HCT116 (cell line): Measurements from ENCODE around the gene RACGAP1. TPM values are rescaled to one million over a fixed set of nuclear protein-coding genes. Genes with fewer than 3 reads are reported as not detected.

Source experiments
- ATAC-seq: fragments of 200-7000 bp; cut with Tn5 transposase; 2 replicates; pipeline ENCODE4 v1.9.1; 2020; ENCODE audit warnings: mild to moderate bottlenecking, moderate library complexity
- BruUV-seq: library from RNA; stranded (reverse); fragments of 400-500 nt; replicated peaks from 2 replicates; lab custom pipeline; 2021; lab: Mats Ljungman, UMichigan
- CTCF ChIA-PET: fragments of 300-600 bp; sonication (Branson Sonifier 250); formaldehyde crosslinking; loops from one replicate; lab custom pipeline; 2021; ENCODE audit warnings: antibody characterized with exemption; lab: Charles Lee
- POLR2A ChIA-PET: fragments of 300-600, 350-600 bp; sonication (Branson Sonifier 250); formaldehyde crosslinking; loops from one replicate; lab custom pipeline; 2021; ENCODE audit warnings: antibody characterized with exemption; lab: Charles Lee
- RAD21 ChIA-PET, 2 experiments: fragments of 300-600 bp; sonication (Branson Sonifier 250); formaldehyde crosslinking; loops; one replicate each; lab custom pipeline; 2023; ENCODE audit warnings: low total read pairs in 2 of 2; ENCODE audit not compliant: uncharacterized antibody in 2 of 2, unreplicated experiment in 2 of 2, low non-redundant PET in 1 of 2; lab: Charles Lee
- DNase-seq: peaks from one replicate; pipeline ENCODE4 v3.0.0-alpha.2; 2010; ENCODE audit warnings: low read depth, low spot score
- H2AFZ ChIP-seq: fragments of 200-600 bp; shearing (Covaris generic), sonication (generic); 2 replicates; pipeline ENCODE4 v1.6.1; 2017; ENCODE audit warnings: low read depth, mixed run types, mixed read lengths, antibody characterized with exemption, low read length; ENCODE audit not compliant: poor library complexity, severe bottlenecking
- H3K27ac ChIP-seq: 2 replicates; pipeline ENCODE4 v1.5.1; 2012; ENCODE audit warnings: low read depth, low read length
- H3K27me3 ChIP-seq: fragments of 200-600 bp; sonication (generic); 2 replicates; pipeline ENCODE4 v1.6.1; 2016; ENCODE audit warnings: mixed run types, low read length, mixed read lengths; ENCODE audit not compliant: insufficient read depth
- H3K36me3 ChIP-seq, 2 experiments: fragments of 200-500 bp in 1 of 2; fragments of 200-600 bp in 1 of 2; sonication (Bioruptor generic) in 1 of 2; sonication (generic) in 1 of 2; 2 replicates each; pipeline versions ENCODE4 v1.5.1 to v1.6.1; 2014 to 2016; ENCODE audit warnings: low read length in 2 of 2, inconsistent platforms in 1 of 2, mixed read lengths in 1 of 2, mixed run types in 1 of 2; ENCODE audit not compliant: insufficient read depth in 2 of 2, control insufficient read depth in 1 of 2
- H3K4me1 ChIP-seq, 2 experiments: fragments of 200-600 bp in 1 of 2; sonication (generic) in 1 of 2; 2 replicates each; pipeline versions ENCODE4 v1.5.1 to v1.6.1; 2012 to 2017; ENCODE audit warnings: low read length in 2 of 2, inconsistent platforms in 1 of 2, mild to moderate bottlenecking in 1 of 2, mixed read lengths in 1 of 2, mixed run types in 1 of 2, moderate library complexity in 1 of 2; ENCODE audit not compliant: insufficient read depth in 2 of 2, control insufficient read depth in 1 of 2
- H3K4me2 ChIP-seq: fragments of 200-600 bp; sonication (generic); 2 replicates; pipeline ENCODE4 v1.6.1; 2017; ENCODE audit warnings: mixed run types, low read length, mixed read lengths
- H3K4me3 ChIP-seq, 2 experiments: fragments of 200-600 bp in 1 of 2; sonication (generic) in 1 of 2; replicated peaks in 1 of 2; 2 replicates each; pipeline ENCODE4 v1.5.1; 2011 to 2016; ENCODE audit warnings: low read length in 2 of 2, control low read depth in 1 of 2, low read depth in 1 of 2, mild to moderate bottlenecking in 1 of 2, mixed read lengths in 1 of 2, mixed run types in 1 of 2
- H3K79me2 ChIP-seq: fragments of 200-600 bp; sonication (generic); 2 replicates; pipeline ENCODE4 v1.6.1; 2017; ENCODE audit warnings: mild to moderate bottlenecking, mixed run types, low read length, moderate library complexity, mixed read lengths; ENCODE audit not compliant: insufficient read depth
- H3K9ac ChIP-seq: fragments of 200-600 bp; sonication (generic); 2 replicates; pipeline ENCODE4 v1.6.1; 2016; ENCODE audit warnings: low read length, mixed read lengths
- H3K9me2 ChIP-seq: fragments of 200-600 bp; sonication (generic), shearing (Covaris generic); 2 replicates; pipeline ENCODE4 v1.6.1; 2017; ENCODE audit warnings: mixed run types, mild to moderate bottlenecking, moderate library complexity; ENCODE audit not compliant: insufficient read depth
- H3K9me3 ChIP-seq, 2 experiments: fragments of 200-500 bp in 1 of 2; fragments of 200-600 bp in 1 of 2; sonication (Bioruptor generic) in 1 of 2; sonication (generic) in 1 of 2; 2 replicates each; pipeline ENCODE4 v1.6.1; 2014 to 2017; ENCODE audit warnings: low read length in 2 of 2, mixed read lengths in 2 of 2, inconsistent platforms in 1 of 2, low read depth in 1 of 2, mild to moderate bottlenecking in 1 of 2, mixed run types in 1 of 2, moderate library complexity in 1 of 2; ENCODE audit not compliant: control insufficient read depth in 1 of 2, insufficient read depth in 1 of 2
- H4K20me1 ChIP-seq: fragments of 200-600 bp; sonication (generic), shearing (Covaris generic); 2 replicates; pipeline ENCODE4 v1.6.1; 2017; ENCODE audit warnings: mixed run types, mild to moderate bottlenecking, moderate library complexity; ENCODE audit not compliant: insufficient read depth
- EGR1 ChIP-seq: IDR thresholded peaks from 2 replicates; pipeline ENCODE4 v1.6.1; 2012; ENCODE audit warnings: low read depth
- ELF1 ChIP-seq: IDR thresholded peaks from 2 replicates; pipeline ENCODE4 v1.6.1; 2012; ENCODE audit warnings: low read depth, borderline replicate concordance
- EZH2phosphoT487 ChIP-seq: fragments of 200-600 bp; IDR thresholded peaks from 2 replicates; pipeline ENCODE4 v1.6.1; 2018; ENCODE audit warnings: antibody characterized with exemption, borderline replicate concordance
- POLR2A ChIP-seq: IDR thresholded peaks from 2 replicates; pipeline ENCODE4 v1.7.0; 2011; ENCODE audit warnings: borderline replicate concordance; ENCODE audit not compliant: insufficient read depth, insufficient read length; ENCODE audit errors: extremely low read depth
- SRF ChIP-seq: IDR thresholded peaks from 2 replicates; pipeline ENCODE4 v1.6.1; 2012; ENCODE audit warnings: low read depth
- TCF7L2 ChIP-seq: IDR thresholded peaks from 2 replicates; pipeline ENCODE4 v1.7.0; 2011; ENCODE audit warnings: borderline replicate concordance, inconsistent platforms; ENCODE audit not compliant: insufficient read depth, insufficient read length; ENCODE audit errors: extremely low read depth
- YY1 ChIP-seq: IDR thresholded peaks from 2 replicates; pipeline ENCODE4 v1.6.1; 2011; ENCODE audit warnings: low read length, low read depth, moderate library complexity, mild to moderate bottlenecking; ENCODE audit not compliant: insufficient replicate concordance; ENCODE audit errors: extremely low read depth
- ZFX ChIP-seq: fragments of 450-650 bp; IDR thresholded peaks from 2 replicates; pipeline ENCODE4 v1.6.1; 2017
- intact Hi-C: fragments of 100-400 bp; cut with micrococcal nuclease; formaldehyde crosslinking; loops from 2 replicates; pipeline ENCODE4 v1.10.0; 2022
- total RNA-seq: library from RNA; stranded (reverse); gene quantifications from one replicate; pipeline ENCODE4 v1.2.1, GENCODE V29; 2021; ENCODE audit not compliant: unreplicated experiment
- TF ChIP-seq, protein P1 (sequence below): IDR thresholded peaks from 2 replicates; pipeline ENCODE4 v1.6.1; 2011; ENCODE audit warnings: mild to moderate bottlenecking, low read length, moderate library complexity; ENCODE audit not compliant: insufficient replicate concordance; ENCODE audit errors: extremely low read depth
- TF ChIP-seq, protein P2 (sequence below): IDR thresholded peaks from 2 replicates; pipeline ENCODE4 v1.6.1; 2012; ENCODE audit warnings: low read depth
- TF ChIP-seq, protein P3 (sequence below), 3 experiments: fragments of 200-600 bp in 1 of 3; sonication (generic) in 1 of 3; IDR thresholded peaks in 2 of 3; conservative IDR thresholded peaks in 1 of 3; 2 replicates each; pipeline ENCODE4 v1.5.1; 2012 to 2017; ENCODE audit warnings: low read depth in 2 of 3, low read length in 2 of 3, antibody characterized with exemption in 1 of 3, borderline replicate concordance in 1 of 3, control low read depth in 1 of 3, mild to moderate bottlenecking in 1 of 3, mixed read lengths in 1 of 3, mixed run types in 1 of 3, moderate library complexity in 1 of 3; ENCODE audit not compliant: insufficient read depth in 1 of 3

Gene RACGAP1
- total RNA-seq, 1 experiment from 2014 or later = 147 TPM

DNA sequence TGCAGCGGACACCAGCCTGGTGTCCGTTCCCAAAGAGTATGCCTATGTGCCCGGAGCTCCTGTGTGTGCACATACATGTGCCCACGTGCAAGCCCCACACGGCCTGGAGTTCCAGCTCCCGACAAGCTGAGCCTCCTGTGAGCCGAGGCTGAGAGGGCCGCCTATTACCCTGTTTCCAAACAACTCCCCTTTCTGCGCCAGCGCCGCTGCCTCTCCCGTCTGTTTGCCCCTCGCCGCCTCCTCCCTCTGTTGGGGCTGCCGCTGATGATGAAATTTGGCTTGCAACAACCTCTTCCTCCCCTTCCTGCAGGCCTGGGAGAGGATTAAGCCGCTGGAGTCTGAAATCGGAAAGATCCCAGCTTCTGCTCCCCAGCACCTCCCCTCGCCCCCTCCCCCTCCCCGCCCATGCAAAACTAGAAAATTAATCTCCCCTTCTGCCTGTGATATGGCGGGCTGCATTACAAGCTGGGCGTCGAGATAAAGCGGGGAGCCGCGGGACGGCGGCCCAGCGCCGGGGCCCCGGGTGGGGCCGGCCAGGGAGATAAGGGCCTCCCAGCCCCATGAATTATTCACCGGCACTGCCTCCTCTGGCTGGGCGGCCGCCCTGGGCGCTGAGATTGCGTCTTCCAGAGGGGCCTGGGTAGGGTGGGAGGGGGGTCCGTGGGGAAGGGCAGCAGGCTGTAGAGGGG, 25.3 kb upstream of the RACGAP1 start:
- RAD21 ChIA-PET = no interaction called here
- POLR2A ChIA-PET = no interaction called here
- no TSS peak for BruUV-seq
- Histone ChIP-seq H3K4me1 (peaks cover under 1 to 3% of the 10 kb centered on the region in 2 experiments; a peak in 3 of 4 replicates), H3K27me3 (no peaks in the 10 kb centered on the region; the same call in 1 of the 2 replicates), H2AFZ (no peak overlapping the region), H4K20me1 (no peaks in the 10 kb centered on the region), H3K4me3 (no peak overlapping the region), H3K4me2 (no peak overlapping the region), H3K9me3 (no peaks in the 10 kb centered on the region), H3K9ac (no peak overlapping the region), H3K79me2 (no peaks in the 10 kb centered on the region), H3K27ac (no peak overlapping the region), H3K9me2 (no peaks in the 10 kb centered on the region), H3K36me3 (no peaks in the 10 kb centered on the region)
- intact Hi-C loops = no loop called here
- ATAC-seq = no peak
- TF ChIP-seq, protein P1, sequence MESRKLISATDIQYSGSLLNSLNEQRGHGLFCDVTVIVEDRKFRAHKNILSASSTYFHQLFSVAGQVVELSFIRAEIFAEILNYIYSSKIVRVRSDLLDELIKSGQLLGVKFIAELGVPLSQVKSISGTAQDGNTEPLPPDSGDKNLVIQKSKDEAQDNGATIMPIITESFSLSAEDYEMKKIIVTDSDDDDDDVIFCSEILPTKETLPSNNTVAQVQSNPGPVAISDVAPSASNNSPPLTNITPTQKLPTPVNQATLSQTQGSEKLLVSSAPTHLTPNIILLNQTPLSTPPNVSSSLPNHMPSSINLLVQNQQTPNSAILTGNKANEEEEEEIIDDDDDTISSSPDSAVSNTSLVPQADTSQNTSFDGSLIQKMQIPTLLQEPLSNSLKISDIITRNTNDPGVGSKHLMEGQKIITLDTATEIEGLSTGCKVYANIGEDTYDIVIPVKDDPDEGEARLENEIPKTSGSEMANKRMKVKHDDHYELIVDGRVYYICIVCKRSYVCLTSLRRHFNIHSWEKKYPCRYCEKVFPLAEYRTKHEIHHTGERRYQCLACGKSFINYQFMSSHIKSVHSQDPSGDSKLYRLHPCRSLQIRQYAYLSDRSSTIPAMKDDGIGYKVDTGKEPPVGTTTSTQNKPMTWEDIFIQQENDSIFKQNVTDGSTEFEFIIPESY = no peak
- TF ChIP-seq TCF7L2 (no peak), POLR2A (no peak), SRF (no peak), ELF1 (no peak), EGR1 (no peak), EZH2phosphoT487 (no peak), ZFX (no peak), YY1 (no peak)
- TF ChIP-seq, protein P2, sequence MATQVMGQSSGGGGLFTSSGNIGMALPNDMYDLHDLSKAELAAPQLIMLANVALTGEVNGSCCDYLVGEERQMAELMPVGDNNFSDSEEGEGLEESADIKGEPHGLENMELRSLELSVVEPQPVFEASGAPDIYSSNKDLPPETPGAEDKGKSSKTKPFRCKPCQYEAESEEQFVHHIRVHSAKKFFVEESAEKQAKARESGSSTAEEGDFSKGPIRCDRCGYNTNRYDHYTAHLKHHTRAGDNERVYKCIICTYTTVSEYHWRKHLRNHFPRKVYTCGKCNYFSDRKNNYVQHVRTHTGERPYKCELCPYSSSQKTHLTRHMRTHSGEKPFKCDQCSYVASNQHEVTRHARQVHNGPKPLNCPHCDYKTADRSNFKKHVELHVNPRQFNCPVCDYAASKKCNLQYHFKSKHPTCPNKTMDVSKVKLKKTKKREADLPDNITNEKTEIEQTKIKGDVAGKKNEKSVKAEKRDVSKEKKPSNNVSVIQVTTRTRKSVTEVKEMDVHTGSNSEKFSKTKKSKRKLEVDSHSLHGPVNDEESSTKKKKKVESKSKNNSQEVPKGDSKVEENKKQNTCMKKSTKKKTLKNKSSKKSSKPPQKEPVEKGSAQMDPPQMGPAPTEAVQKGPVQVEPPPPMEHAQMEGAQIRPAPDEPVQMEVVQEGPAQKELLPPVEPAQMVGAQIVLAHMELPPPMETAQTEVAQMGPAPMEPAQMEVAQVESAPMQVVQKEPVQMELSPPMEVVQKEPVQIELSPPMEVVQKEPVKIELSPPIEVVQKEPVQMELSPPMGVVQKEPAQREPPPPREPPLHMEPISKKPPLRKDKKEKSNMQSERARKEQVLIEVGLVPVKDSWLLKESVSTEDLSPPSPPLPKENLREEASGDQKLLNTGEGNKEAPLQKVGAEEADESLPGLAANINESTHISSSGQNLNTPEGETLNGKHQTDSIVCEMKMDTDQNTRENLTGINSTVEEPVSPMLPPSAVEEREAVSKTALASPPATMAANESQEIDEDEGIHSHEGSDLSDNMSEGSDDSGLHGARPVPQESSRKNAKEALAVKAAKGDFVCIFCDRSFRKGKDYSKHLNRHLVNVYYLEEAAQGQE = no peak
- TF ChIP-seq, protein P3, sequence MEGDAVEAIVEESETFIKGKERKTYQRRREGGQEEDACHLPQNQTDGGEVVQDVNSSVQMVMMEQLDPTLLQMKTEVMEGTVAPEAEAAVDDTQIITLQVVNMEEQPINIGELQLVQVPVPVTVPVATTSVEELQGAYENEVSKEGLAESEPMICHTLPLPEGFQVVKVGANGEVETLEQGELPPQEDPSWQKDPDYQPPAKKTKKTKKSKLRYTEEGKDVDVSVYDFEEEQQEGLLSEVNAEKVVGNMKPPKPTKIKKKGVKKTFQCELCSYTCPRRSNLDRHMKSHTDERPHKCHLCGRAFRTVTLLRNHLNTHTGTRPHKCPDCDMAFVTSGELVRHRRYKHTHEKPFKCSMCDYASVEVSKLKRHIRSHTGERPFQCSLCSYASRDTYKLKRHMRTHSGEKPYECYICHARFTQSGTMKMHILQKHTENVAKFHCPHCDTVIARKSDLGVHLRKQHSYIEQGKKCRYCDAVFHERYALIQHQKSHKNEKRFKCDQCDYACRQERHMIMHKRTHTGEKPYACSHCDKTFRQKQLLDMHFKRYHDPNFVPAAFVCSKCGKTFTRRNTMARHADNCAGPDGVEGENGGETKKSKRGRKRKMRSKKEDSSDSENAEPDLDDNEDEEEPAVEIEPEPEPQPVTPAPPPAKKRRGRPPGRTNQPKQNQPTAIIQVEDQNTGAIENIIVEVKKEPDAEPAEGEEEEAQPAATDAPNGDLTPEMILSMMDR (IDR thresholded peaks at IDR 0.05 in 2 of 3, conservative IDR thresholded peaks at IDR 0.05 in 1 of 3; ENCODE audit: borderline replicate concordance in 1 of 3, insufficient read depth in 1 of 3, low read depth in 2 of 3, low read length in 2 of 3) = no peak
- no peak for DNase-seq
- CTCF ChIA-PET = interaction anchor here (1.7 kb wide), 1 partner anchor 12 kb away, joined by 5 read pairs; no protein-coding TSS in a partner anchor
